ENCODE data around the gene ANKRD22. TPM values are rescaled to one million over a fixed set of nuclear protein-coding genes. Genes with fewer than 3 reads are reported as not detected.

Gene ANKRD22
- total RNA-seq, 1 donor from 2014 or later: not detected

GRCh38 chr10:88866454-88866853 is 14.8 kb upstream of the ANKRD22 start:
- no peak overlapping the region for H3K4me3 Mint-ChIP-seq (ENCODE audit: unreplicated experiment)
- TF ChIP-seq CTCF (IDR thresholded peaks at IDR 0.05; ENCODE audit: unreplicated experiment): no peak
- peaks cover 3% of the 10 kb centered on the region for H3K27me3 Mint-ChIP-seq (ENCODE audit: unreplicated experiment)

GRCh38 chr10:88865281-88865876 is 13.7 kb upstream of the ANKRD22 start:
- DNase-seq (ENCODE audit: low spot score): no peak
- no peaks in the 10 kb centered on the region for H3K36me3 Mint-ChIP-seq (ENCODE audit: low read depth, unreplicated experiment)
- no peaks in the 10 kb centered on the region for H3K4me1 Mint-ChIP-seq (ENCODE audit: unreplicated experiment)
- H3K27me3 Mint-ChIP-seq (ENCODE audit: unreplicated experiment): peaks cover 3% of the 10 kb centered on the region
- no peaks in the 10 kb centered on the region for H3K9me3 Mint-ChIP-seq (ENCODE audit: unreplicated experiment)
- H3K27ac Mint-ChIP-seq (ENCODE audit: unreplicated experiment): no peak overlapping the region
- H3K4me3 Mint-ChIP-seq (ENCODE audit: unreplicated experiment): no peak overlapping the region
- no peak for TF ChIP-seq CTCF (IDR thresholded peaks at IDR 0.05; ENCODE audit: unreplicated experiment)

More at GRCh38 chr10:88866454-88866853, 14.8 kb upstream of the ANKRD22 start:
- Mint-ChIP-seq H3K36me3 (ENCODE audit: low read depth, unreplicated experiment) (no peaks in the 10 kb centered on the region), H3K4me1 (ENCODE audit: unreplicated experiment) (no peaks in the 10 kb centered on the region), H3K27ac (ENCODE audit: unreplicated experiment) (no peak overlapping the region), H3K9me3 (ENCODE audit: unreplicated experiment) (no peaks in the 10 kb centered on the region)
- no peak for DNase-seq (ENCODE audit: low spot score)

GRCh38 chr10:88861036-88861435 is 9.4 kb upstream of the ANKRD22 start:
- peaks cover 3% of the 10 kb centered on the region for H3K27me3 Mint-ChIP-seq (ENCODE audit: unreplicated experiment)
- TF ChIP-seq CTCF (IDR thresholded peaks at IDR 0.05; ENCODE audit: unreplicated experiment): no peak
- DNase-seq (ENCODE audit: low spot score): no peak
- H3K9me3 Mint-ChIP-seq (ENCODE audit: unreplicated experiment): no peaks in the 10 kb centered on the region
- no peak overlapping the region for H3K27ac Mint-ChIP-seq (ENCODE audit: unreplicated experiment)
- H3K4me3 Mint-ChIP-seq (ENCODE audit: unreplicated experiment): no peak overlapping the region
- no peaks in the 10 kb centered on the region for H3K4me1 Mint-ChIP-seq (ENCODE audit: unreplicated experiment)
- no peaks in the 10 kb centered on the region for H3K36me3 Mint-ChIP-seq (ENCODE audit: low read depth, unreplicated experiment)

- H3K9me3 Mint-ChIP-seq (ENCODE audit: unreplicated experiment): no peaks in the 10 kb centered on the region
- no peak for DNase-seq (ENCODE audit: low spot score)
- no peak overlapping the region for H3K4me3 Mint-ChIP-seq (ENCODE audit: unreplicated experiment)
- TF ChIP-seq CTCF (IDR thresholded peaks at IDR 0.05; ENCODE audit: unreplicated experiment): no peak
- peaks cover 3% of the 10 kb centered on the region for H3K27me3 Mint-ChIP-seq (ENCODE audit: unreplicated experiment)
- H3K4me1 Mint-ChIP-seq (ENCODE audit: unreplicated experiment): no peaks in the 10 kb centered on the region
- H3K27ac Mint-ChIP-seq (ENCODE audit: unreplicated experiment): no peak overlapping the region
- H3K36me3 Mint-ChIP-seq (ENCODE audit: low read depth, unreplicated experiment): no peaks in the 10 kb centered on the region
These were observed 6.8 kb upstream of the ANKRD22 start for GRCh38 chr10:88858491-88858890.

- Mint-ChIP-seq H3K36me3 (ENCODE audit: low read depth, unreplicated experiment) (no peaks in the 10 kb centered on the region), H3K4me3 (ENCODE audit: unreplicated experiment) (no peak overlapping the region), H3K9me3 (ENCODE audit: unreplicated experiment) (no peaks in the 10 kb centered on the region), H3K27ac (ENCODE audit: unreplicated experiment) (no peak overlapping the region), H3K4me1 (ENCODE audit: unreplicated experiment) (no peaks in the 10 kb centered on the region), H3K27me3 (ENCODE audit: unreplicated experiment) (peaks cover 2% of the 10 kb centered on the region)
- DNase-seq (ENCODE audit: low spot score): no peak
- no peak for TF ChIP-seq CTCF (IDR thresholded peaks at IDR 0.05; ENCODE audit: unreplicated experiment)
These were observed 6.2 kb upstream of the ANKRD22 start for GRCh38 chr10:88857831-88858230.

Measured in endothelial cell (in vitro differentiated cells).